NCI-H2107 (cell line): ENCODE results near the gene GNB4.

Experiments used
- DNase-seq: peaks from one replicate; lab custom pipeline; 2025; lab: John Stamatoyannopoulos, UW

GNB4 gene

DNA sequence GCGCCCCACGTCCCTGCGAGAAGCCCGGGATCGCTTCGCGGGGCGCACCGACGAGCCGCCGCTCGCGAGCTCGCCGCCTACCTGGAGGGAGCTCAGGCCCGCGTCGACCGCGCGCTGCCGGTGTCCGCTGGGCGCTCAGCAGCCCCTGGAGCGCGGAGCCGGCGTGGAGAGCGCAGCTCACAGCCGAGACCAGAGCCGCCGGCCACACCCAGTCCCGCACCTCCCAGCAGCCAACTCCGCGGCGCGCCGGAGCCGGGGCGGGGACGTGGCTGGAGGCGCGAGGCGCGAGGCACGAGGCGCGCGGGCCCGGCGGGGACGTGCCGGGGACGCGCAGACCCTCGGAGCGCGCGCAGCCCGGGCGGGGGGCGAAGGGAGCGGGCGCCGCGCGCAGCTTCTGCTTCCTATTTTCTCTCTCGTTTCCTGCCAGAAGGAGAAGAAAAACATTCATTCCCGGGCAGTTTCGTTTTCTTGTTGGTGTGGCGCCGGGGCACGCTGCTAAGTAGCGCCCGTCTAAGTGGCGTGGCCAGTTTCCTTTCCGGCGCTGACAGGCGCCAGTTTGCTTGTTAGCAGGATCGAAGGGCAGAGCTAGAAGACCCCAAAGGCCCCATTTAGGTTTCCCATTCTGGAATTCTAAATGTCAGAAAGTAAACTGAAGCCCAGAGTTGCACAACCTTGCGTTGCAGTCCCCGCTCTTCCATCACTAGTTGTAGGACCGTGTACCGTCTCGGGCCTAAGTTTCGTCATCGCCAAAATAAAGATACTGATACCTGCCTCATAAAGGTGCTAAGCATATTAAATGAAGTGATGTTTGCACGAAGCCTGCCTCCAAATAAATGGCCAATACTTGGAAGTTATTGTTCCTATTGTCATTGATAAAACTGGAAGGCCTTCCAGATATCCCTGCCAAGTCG is at the start of gene GNB4:
GNB4 (minus strand) TSS at position 206 of the 911 bp plus-strand sequence. CDS start 25,270 bp downstream, outside the sequence.
- DNase-seq, result peak; percentile 78

DNA sequence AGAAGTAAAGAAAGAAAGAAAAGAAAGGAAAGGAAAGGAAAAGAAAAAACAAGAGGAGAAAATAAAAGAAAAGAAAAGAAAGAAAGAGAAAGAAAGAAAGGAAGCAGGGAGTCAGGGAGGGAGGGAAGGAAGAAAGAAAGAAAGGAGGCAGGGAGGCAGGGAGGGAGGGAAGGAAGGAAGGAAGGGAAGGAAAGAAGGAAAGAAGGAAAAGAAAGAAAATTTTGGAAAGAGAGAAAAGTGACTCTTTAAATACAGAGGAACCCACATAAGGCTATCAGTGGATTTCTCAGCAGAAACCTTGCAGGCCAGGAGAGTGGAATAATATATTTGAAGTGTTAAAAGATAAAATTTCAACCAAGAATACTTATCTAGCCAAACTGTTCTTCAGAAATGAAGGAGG is 44.2 kb upstream of the GNB4 start:
- no peak for DNase-seq

DNA sequence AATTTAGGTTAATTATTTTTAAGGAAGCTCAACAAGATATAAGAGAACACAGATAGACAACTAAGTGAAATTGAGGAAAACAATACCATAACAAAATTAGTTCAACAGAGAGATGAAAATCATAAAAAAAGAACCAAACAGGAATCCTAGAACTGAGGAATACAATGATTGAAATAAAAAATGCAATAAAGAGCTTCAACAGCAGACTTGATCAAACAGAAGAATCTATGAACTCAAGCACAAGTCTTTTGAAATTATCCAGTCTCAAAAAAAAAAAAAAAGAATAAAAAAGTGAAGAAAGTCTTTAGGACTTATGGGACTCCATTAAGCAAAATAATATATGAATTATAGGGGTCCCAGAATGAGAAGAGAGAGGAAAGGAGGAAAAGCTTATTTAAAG is 42.0 kb upstream of the GNB4 start:
- DNase-seq, result no peak

DNA sequence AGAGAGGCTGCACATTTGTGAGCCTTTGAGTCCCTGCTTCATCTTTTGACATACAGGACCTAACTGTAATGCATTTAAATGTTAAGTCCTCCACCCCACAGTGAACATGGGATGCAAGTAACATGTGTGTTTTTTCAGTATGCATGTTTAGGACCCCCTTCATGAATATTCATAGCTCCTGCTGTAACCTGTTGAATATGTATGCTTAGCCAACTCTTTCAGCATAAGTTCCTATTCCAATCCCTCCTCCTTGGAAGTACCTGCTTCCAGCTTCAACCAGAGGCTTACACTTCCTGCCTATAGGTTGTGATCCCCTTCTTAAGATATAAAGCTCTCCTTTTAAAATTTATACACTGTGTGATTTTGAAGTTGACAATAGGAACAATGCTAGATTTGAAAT is 36.9 kb upstream of the GNB4 start:
- no peak for DNase-seq

DNA sequence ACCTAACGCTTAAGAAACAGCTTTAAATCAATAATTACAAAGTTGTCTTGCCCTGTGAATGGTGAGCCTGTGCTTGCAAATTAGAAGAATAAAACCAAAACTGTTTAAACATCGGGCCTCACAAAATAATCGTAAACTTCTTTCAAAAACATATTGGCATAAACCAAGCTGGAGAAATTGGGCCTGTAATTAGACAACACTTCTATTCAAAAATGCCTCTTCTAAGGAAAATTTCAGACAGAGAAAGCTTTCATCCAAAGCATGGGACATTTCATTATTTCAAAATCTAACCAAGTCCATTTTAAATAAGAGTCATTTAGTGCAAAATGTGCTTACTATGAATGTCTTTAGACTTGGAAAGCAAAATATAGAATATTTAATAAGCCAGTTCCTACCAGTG is 35.5 kb upstream of the GNB4 start:
- no peak for DNase-seq

DNA sequence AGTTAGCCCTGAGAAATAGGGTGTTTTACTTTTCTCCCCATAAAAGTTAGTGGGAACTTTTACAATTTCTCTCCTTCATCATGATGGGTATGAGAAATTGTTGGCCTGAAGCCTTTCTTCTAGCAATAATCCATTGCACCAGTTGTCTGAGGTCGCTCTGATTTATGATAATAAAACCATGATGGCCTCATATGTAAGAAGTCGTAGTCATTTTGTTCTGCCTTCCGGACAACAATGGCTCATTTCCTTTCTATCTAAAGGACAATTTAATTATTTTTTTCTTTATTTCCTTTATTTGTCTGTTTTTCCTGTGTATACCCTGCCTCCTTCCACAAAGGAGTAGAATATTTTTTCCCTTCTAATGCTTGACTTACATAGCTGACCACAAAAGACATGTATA is 31.6 kb upstream of the GNB4 start:
- no peak for DNase-seq

DNA sequence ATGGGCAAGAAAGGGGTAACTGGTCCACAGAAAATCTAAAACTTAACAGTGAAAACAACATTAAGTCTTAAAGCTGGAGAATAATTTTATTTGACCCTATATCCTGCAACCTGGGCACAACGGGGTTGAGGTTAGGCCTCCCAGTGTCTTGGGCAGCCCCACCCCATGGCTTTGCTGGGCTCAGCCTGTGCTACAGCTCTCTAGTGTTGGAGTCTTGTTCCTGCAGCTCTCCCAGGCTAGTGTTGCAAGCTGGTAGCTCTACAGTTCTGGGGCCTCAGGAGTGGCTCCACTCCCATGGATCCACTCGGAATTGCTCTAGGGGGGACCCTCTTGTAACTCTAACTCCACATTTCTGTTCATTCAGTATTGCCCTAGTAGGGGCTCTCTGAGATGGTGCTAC is 24.9 kb upstream of the GNB4 start:
- DNase-seq, result no peak

DNA sequence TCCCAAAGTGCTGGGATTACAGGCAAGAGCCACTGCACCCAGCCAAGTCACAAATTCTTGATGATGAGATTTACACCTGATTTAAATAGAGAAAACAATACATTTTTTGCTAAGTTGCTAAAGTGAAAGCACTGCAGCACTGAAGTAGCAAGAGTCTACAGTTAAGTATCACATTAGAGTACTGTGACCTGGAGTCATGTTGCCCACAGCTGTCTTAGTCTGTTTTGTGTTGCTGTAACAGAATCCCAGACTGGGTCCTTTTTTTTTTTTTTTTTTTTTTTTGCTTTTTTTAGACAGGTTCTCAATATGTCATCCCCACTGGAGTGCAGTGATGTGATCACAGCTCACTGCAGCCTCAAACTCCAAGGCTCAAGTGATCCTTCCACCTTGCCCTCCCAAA is 23.2 kb upstream of the GNB4 start:
- DNase-seq, result peak; percentile 31

DNA sequence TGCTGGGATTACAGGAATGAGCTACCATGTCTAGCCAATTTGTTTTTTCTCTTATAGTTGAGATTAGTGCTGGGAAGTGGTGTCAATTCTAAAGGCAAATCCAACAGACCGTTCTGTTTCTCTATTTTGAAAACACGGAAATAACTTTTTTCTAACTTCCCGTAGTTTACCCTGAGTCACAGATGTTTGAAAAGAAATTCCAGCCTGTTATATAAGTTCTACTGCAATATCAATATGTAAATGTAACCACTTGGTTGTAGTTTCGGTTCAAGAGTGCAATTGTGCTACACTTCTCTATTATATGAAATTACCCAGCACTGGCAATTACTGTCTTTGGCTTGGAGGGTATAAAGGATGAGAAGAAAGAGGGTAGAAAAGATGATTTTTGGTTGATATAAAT is 22.3 kb upstream of the GNB4 start:
- no peak for DNase-seq

DNA sequence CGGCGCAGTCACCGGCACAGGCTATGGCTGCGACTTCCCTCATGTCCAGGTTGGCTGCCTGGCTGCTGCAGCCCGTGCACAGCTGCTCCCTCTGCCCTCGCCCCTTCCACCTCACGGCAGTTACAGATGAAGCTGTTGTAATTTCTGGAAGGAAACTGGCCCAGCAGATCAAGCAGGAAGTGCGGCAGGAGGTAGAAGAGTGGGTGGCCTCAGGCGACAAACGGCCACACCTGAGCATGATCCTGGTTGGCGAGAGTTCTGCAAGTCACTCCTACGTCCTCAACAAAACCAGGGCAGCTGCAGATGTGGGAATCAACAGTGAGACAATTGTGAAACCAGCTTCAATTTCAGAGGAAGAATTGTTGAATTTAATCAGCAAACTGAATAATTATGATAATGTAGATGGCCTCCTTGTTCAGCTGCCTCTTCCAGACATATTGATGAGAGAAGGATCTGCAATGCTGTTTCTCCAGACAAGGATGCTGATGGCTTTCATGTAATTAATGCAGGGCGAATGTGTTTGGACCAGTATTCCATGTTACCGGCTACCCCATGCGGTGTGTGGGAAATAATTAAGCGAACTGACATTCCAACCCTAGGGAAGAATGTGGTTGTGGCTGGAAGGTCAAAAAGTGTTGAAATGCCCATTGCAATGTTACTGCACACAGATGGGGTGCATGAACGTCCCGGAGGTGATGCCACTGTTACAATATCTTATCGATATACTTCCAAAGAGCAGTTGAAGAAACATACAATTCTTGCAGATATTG is 13.2 kb upstream of the GNB4 start:
- DNase-seq, result no peak

DNA sequence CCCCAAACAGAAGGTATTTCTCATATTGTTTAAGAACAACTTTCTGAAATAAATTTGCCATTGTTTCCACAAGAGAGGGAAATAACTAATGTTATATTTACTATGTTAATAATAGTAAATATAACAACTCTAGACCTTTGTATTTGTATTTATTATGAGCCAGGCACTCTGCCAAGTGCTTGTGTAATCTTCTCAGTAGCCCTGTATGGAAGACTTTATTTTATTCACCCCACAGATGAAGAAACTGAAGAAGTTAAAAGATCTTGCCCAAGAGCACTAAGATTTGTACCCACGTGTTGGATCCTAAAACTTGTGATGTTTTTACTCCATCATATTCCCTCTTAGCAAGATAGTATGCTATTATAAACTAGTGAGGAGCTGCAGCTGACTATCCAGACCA is 12.0 kb upstream of the GNB4 start:
- DNase-seq, result no peak

DNA sequence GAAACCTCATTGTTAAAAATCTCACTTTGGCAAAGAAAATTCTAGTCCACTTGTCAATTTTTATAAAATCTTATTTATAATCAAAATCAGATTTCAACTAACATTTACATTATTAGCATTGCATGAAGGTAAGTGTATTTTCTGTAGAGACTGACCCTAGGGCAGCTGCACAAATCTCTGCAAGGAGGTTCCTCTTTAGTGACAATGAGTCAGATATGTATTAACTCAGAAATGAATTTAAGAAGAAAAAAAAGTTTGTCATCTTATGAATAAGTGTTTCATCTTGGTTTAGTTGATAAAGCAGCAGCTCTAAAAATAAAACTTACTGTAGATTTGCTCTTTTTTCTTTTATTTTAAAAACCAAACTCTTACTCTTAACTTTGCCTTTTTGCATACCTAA is 9.0 kb upstream of the GNB4 start:
- no peak for DNase-seq

DNA sequence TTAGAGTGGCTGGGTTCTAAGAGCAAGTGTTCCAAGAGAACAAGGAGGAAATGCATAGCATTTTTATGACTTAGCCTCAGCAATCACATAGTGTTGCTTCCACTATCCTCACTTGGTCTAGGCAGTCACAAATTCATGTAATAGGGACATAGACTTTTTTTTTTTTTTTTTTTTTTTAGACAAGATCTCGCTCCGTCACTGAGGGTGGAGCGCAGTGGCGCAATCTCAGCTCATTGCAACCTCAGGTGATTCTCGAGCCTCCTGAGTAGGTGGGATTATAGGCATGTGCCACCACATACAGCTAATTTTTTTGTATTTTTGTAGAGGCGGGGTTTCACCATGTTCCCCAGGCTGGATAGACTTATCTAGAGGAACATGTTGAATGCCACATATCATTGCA is 4.7 kb upstream of the GNB4 start:
- DNase-seq, result no peak

DNA sequence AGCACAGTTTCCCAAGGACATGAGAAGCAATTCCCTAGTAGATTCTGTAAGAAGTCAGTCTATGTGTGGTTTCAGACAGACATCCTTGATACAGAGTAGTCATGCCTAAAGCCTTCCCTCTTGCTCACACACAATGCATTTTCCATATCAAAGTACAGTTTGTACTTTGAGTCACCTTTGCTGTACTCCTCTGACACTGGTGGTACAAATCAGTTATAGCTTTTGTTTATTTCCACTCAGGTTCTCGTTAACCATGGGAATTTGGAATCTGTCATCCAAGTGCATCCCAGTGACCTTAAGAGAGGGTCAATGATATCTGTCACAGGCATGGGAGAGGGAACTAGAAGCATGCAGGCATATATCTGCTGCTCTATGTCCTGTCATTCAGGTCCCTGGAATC is 3.6 kb upstream of the GNB4 start:
- DNase-seq, result no peak

DNA sequence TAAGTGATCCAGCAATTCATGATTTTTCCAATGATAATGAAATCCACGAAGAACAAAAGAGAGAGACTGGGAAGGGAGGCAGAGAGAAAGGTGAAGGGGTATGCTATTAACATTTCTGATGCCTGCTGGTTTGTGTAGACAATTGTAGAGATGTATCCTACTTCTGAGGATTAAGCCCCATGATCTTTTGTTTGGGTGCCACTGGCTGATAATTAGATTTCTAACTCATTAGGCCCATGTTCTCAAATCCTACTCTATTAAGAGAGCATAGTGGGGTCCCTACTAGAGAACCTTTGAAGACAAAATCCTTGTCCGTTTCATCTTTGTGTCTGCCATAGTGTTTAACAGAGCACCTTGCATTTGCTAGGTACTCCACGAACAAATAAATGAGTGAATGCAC is 2.7 kb upstream of the GNB4 start:
- DNase-seq, result no peak

DNA sequence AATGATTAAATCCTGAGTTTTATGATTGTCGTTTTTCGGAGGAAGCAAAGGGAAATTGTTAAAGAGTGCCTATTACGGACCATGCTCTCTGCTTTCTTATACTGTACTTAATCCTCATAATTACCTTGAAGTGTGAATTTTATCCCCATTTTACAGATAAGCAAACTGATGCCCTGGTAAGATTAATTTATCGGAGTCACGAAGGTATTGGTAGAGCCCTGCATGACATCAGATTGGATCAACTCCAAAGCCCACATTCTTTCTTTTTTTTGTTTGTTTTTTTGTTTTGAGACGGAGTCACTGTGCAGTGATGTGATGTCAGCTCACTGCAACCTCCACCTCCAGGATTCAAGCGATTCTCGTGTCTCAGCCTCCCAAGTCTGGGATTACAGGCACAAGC is 1.6 kb upstream of the GNB4 start:
- DNase-seq, result no peak

DNA sequence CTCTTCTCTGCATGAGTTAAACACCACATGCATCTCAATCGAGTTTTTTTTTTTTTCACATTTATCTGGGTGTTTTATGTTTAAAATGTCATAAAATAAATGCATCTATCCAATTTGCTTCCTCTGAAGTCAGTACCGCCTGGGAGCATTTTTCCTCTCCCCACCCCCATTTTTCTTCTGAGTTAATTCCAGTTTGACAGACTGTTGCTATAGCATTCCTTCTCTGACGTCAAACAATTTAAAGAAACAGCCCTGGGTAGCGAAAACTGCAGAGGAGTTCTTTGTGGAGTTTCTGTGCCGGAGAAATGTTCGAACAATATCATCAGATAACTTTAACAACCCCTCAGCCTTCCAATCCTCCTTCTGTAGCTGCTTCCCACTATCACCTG is 900 bp upstream of the GNB4 start:
- no peak for DNase-seq

DNA sequence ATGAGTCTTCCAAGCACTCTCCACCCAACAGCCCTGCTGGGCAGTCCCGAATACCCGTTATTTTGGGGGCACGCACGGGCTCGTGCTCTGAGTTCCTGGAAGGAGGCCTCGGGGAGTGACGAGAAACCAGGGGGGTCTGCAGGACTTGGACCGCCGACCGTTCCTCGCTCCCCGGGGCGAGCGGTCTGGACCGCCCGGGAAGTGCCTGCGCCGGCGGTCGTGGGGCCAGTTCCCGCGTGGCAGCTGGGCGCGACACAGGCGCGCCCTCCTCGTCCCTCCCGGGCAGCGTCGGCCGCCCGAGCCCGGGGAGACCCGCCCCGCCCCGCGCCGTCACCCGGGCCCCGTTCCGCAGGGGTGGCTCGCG is 387 bp downstream of the GNB4 start:
- DNase-seq, result no peak

DNA sequence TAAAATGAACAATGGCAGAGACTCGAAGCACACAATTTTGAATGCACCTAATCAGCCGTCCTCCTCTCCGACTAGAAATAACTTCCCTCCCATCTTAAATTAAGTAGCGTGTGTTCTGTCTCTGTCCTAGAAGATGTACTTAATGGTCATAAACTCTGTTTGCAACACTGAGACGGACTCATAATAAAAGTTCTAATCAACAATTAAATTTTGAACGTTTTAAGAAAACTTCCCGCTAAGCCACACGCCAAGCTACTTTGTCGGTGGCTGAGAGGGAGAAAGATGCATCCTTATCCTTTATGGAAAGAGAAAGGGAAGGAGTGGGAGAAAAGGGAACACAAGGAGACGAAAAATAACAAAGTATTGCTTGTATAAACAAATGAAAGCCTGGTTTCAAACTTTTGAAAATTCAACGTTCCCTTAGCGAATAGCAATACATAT is 989 bp downstream of the GNB4 start:
- no peak for DNase-seq

DNA sequence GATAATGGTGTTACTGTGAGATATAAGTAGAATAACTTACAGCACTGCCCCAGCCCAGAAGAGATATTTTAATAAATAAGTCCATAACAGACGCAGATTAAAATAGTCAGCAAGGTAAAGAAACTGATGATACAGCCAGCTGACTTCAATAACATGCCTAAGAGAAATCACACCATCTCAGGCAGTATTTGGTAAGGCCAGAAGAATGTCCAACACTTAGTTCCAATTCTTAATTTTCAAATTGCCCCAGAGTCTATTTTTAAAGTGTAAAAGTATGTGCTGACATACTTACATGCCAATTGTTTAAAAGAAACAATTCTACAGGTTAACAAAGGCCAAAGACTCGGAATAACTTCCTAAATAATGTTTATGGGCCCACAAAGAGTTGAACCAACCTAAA is 1.6 kb downstream of the GNB4 start:
- no peak for DNase-seq

DNA sequence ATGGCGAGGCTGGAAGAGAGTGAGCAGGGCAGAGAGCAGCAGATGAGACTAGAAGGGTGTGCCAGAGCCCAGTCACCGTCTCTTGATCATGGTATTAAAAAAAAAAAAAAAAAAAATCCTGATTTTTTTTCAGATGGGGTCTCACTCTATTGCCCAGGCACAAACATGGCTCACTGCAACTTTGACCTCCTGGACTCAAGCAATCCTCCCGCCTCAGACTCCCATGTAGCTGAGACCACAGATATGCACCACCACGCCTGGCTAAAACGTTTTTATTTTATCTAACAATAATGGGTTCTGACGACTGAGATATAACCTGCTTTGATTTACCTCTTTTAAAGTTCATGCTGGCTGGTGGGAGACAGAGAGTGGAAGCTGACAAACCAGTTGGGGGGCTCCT is 4.0 kb downstream of the GNB4 start:
- DNase-seq, result no peak

DNA sequence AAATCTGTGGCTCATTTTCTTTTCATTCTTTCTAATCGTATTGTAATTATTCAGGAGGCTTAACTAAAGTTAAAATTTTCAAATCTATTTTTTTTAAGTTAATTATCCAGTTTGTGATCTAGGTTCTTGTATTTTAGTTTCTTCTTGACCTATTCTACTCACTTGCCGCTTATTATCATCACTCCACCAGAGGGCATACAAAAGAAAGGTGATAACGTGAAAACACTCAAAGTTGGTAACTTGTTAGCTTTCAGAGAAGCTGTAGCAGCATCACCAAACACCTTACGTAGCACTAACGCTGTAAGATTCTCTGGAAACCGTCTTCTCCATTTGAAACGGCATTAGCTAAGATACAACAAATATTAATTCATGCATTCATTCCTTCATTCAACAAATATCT is 4.8 kb downstream of the GNB4 start:
- DNase-seq, result no peak

DNA sequence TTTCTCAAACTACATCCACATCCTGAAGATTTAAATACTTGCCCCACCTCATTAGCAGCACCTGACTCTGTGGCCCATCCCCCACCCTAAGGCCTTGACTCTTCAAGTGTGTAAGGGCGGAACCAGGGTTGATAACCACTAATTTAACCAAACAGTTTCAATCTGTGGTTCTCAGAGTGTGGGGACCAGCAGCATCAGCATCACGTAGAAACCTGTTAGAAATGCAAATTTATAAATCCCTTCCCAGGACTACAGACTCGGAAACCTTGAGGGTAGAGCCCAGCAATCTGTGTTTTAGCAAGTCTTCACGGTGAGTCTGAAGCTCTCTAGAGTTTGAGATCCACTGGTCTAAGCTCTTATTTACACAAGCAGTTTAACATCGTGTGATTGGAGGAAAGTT is 12.4 kb downstream of the GNB4 start:
- DNase-seq, result no peak

DNA sequence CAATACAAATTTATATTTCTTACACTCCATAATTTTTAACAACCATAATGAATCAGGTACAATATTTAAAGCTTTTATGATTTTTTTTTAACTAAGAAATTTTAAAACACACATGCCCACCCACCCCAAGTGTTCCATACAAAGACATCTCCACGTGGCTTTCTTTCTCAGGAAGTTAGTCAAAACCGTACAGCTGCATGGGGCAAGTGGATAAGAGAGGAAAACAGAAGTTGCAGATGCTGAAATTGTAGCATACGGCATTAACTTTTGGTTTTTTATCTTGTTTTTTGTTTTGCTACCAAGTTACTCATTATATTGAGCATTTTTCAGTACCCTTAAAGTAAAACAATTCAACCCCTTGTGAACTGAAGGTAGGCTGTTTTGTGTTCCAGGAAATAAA is 14.8 kb downstream of the GNB4 start:
- no peak for DNase-seq
